Head of caudate nucleus (tissue), 42 donors: ENCODE data around the gene NECTIN2.
A peak's percentile ranks its signal among the peaks of the same experiment; 100 is the strongest.
"Not testable (repeated sequence)": the region's sequence is repeated elsewhere in the genome, so short reads cannot be mapped to it uniquely, and the experiment has no call there.

Source experiments
- DNase-seq, 42 donors: peaks; one replicate each; pipeline versions ENCODE4 v3.0.0 to v3.0.0-alpha.2; 2020 to 2021; ENCODE audit warnings: mixed read lengths in 7 of 42
- intact Hi-C: fragments of 100-400 bp; cut with DNase I; formaldehyde crosslinking; loops from one replicate; pipeline ENCODE4 v1.15.0; 2022

Gene NECTIN2

DNA sequence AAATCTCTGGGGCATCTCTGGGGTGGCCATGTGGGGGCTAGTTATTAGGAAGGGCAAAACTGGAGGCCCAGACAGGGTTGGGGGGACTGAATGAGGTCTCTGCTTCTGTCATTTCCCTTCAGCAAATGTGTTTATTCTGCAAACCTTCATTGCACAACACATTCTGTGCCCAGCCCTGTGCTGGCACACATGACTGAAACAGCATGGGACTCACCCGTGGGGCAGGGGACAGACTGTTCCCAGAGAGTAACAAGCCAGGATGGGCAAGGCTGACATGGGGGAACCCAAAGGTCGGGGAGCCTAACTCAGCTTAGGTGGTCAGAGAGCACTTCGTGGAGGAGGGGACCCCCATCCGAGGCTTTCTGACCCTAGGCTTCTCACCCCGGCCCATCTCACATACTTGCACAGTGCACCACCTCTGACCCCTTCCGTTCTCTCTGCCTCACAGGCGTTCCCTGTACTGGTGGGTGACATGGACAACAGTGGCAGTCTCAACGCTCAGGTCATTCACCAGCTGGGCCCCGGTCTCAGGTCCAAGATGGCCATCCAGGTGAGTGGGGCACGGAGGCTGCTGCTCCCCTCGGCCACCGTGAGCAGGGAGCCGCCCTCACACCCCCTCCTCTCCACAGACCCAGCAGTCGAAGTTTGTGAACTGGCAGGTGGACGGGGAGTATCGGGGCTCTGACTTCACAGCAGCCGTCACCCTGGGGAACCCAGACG is 47.4 kb downstream of the NECTIN2 start:
- intact Hi-C loops = loop anchor here (5.0 kb wide), 1 partner anchor 284 kb away; the partner anchor contains the start of genes BLOC1S3 and TRAPPC6A
- no peak for DNase-seq

DNA sequence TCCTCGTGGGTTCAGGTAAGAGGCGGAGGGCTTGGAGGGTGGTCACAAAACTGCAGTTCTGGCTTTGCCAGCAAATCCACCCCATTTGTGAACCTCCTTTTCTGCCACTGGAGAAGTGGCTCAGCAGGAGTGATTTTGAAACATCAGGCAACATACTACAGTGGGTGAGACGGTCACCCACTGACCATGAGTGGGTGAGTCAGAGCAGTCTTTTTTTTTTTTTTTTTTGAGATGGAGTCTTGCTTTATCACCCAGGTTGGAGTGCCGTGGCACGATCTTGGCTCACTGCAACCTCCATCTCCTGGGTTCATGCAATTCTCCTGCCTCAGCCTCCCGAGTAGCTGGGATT is 47.9 kb downstream of the NECTIN2 start:
- DNase-seq = no peak
- intact Hi-C loops = loop anchor here (5.0 kb wide), 1 partner anchor 283 kb away; the partner anchor contains the start of genes BLOC1S3 and TRAPPC6A

DNA sequence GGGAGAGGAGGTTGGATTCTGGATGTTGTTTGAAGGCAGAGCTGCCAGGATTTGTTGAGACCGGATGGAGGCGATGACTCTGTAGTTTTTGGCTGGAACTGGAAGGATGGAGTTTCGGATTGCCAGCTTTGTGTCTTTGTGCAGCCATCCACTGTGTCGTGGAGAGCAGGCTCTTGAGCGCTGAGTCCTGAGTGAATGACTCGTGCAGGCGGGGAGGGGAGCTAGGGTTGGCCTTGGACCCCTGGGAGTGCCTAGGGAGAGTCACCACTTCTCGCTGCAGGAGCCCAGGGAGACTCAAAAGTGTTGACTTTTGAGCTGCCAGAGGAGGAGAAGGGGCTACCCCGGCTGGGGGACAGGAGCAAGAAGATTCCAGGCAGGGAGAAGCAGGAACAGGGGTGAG is 48.8 kb downstream of the NECTIN2 start:
- intact Hi-C loops = loop anchor here (5.0 kb wide), 1 partner anchor 282 kb away; the partner anchor contains the start of genes BLOC1S3 and TRAPPC6A

DNA sequence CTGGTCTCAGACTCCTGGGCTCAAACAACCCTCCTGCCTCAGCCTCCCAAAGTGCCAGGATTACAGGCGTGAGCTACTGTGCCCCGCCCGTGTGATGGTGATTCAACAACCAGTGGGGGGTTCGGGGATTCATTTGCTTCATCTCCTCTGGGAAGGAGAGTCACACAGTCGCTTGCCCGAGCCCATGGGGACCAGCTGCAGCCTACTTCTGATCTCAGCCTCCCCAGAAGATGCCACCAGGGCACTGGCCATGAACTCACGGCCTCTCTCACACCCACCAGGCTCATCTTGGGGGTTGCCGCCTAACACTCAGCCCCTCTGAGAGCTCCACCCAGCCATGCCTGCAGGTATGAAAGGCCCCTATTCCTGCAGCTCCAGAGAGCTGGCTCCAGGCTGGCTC is 51.7 kb downstream of the NECTIN2 start:
- intact Hi-C loops = no loop called here
- no peak for DNase-seq

More for the DNA sequence above, 48.8 kb downstream of the NECTIN2 start:
- no peak for DNase-seq

DNA sequence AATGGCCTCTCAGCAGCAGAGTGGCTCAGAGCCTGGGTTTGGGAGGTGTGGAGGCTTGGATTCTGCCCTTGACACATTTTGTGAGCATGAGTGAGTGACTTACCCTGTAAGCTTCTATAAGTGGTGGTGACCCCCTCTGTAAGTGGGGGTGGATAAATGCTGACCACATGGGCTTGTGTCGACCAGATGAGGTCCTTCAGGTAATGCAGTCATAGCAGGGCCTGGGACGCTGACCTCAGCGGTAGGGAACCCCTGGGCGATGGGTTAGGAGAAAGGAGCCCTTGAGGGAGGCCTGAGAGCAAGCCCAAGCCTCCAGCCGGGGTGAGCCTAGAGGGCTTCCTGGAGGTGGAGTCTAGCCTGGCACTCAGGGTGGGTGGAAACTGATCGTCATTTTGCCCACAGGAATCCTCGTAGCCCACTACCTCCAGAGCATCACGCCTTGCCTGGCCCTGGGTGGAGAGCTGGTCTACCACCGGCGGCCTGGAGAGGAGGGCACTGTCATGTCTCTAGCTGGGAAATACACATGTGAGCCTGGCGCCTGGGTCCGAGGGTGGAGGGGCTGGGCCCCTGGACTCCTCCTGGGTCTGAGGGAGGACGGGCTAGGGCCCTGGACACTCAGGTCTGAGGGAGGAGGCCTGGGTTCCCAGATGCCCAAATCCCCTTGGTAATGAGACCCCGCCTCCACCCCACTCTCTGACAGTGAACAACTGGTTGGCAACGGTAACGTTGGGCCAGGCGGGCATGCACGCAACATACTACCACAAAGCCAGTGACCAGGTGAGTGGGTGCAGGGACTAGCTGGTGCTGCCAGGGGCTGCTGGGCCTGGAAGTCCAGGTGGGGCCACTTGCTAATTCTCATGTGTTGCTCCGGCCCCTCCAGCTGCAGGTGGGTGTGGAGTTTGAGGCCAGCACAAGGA is 54.5 kb downstream of the NECTIN2 start:
- intact Hi-C loops = loop anchor here (5.0 to 10.0 kb wide), 2 partner anchors 52 to 154 kb away; no protein-coding TSS in a partner anchor
- DNase-seq = no peak

DNA sequence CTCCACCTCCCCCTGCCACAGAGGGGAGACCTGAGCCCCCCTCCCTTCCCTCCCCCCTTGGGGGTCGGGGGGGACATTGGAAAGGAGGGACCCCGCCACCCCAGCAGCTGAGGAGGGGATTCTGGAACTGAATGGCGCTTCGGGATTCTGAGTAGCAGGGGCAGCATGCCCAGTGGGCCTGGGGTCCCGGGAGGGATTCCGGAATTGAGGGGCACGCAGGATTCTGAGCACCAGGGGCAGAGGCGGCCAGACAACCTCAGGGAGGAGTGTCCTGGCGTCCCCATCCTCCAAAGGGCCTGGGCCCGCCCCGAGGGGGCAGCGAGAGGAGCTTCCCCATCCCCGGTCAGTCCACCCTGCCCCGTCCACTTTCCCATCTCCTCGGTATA is 57.1 kb downstream of the NECTIN2 start:
- no peak for DNase-seq
- intact Hi-C loops = loop anchor here (5.0 to 10.0 kb wide), 2 partner anchors 49 to 152 kb away; no protein-coding TSS in a partner anchor

DNA sequence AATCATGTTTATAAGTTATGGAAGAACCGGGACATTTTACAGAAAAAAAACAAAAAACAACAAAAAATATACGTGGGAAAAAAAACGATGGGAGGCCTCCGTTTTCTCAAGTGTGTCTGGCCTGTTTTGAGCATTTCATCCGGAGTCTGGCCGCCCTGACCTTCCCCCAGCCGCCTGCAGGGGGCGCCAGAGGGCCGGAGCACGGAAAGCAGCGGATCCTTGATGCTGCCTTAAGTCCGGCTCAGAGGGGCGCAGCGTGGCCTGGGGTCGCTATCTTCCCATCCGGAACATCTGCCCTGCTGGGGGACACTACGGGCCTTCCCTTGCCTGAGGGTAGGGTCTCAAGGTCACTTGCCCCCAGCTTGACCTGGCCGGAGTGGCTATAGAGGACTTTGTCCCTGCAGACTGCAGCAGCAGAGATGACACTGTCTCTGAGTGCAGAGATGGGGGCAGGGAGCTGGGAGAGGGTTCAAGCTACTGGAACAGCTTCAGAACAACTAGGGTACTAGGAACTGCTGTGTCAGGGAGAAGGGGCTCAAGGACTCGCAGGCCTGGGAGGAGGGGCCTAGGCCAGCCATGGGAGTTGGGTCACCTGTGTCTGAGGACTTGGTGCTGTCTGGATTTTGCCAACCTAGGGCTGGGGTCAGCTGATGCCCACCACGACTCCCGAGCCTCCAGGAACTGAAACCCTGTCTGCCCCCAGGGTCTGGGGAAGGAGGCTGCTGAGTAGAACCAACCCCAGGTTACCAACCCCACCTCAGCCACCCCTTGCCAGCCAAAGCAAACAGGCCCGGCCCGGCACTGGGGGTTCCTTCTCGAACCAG is 57.7 kb downstream of the NECTIN2 start:
- intact Hi-C loops = loop anchor here (5.0 to 10.0 kb wide), 2 partner anchors 48 to 151 kb away; no protein-coding TSS in a partner anchor
- DNase-seq = peak; percentile 51 to 94 (median 84)

DNA sequence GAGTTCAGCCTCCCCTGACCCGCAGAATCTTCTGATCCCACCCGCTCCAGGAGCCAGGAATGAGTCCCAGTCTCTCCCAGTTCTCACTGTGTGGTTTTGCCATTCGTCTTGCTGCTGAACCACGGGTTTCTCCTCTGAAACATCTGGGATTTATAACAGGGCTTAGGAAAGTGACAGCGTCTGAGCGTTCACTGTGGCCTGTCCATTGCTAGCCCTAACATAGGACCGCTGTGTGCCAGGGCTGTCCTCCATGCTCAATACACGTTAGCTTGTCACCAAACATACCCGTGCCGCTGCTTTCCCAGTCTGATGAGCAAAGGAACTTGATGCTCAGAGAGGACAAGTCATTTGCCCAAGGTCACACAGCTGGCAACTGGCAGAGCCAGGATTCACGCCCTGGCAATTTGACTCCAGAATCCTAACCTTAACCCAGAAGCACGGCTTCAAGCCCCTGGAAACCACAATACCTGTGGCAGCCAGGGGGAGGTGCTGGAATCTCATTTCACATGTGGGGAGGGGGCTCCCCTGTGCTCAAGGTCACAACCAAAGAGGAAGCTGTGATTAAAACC is 58.4 kb downstream of the NECTIN2 start:
- intact Hi-C loops = loop anchor here (5.0 to 10.0 kb wide), 2 partner anchors 48 to 150 kb away; no protein-coding TSS in a partner anchor
- no peak for DNase-seq

DNA sequence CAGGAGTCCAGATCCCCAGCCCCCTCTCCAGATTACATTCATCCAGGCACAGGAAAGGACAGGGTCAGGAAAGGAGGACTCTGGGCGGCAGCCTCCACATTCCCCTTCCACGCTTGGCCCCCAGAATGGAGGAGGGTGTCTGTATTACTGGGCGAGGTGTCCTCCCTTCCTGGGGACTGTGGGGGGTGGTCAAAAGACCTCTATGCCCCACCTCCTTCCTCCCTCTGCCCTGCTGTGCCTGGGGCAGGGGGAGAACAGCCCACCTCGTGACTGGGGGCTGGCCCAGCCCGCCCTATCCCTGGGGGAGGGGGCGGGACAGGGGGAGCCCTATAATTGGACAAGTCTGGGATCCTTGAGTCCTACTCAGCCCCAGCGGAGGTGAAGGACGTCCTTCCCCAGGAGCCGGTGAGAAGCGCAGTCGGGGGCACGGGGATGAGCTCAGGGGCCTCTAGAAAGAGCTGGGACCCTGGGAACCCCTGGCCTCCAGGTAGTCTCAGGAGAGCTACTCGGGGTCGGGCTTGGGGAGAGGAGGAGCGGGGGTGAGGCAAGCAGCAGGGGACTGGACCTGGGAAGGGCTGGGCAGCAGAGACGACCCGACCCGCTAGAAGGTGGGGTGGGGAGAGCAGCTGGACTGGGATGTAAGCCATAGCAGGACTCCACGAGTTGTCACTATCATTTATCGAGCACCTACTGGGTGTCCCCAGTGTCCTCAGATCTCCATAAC is 59.5 kb downstream of the NECTIN2 start, which contains the start of gene APOE:
APOE (plus strand) TSS at position 360 of the 724 bp plus-strand sequence. CDS start 829 bp downstream, outside the sequence.
- DNase-seq = peak; percentile 22 to 85 (median 59)

DNA sequence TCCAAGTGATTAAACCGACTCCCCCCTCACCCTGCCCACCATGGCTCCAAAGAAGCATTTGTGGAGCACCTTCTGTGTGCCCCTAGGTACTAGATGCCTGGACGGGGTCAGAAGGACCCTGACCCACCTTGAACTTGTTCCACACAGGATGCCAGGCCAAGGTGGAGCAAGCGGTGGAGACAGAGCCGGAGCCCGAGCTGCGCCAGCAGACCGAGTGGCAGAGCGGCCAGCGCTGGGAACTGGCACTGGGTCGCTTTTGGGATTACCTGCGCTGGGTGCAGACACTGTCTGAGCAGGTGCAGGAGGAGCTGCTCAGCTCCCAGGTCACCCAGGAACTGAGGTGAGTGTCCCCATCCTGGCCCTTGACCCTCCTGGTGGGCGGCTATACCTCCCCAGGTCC is 61.5 kb downstream of the NECTIN2 start:
- intact Hi-C loops = loop anchor here (10.0 kb wide), 1 partner anchor 147 kb away; no protein-coding TSS in a partner anchor
- DNase-seq = no peak

More for the DNA sequence above, 59.5 kb downstream of the NECTIN2 start, which contains the start of gene APOE:
- intact Hi-C loops = loop anchor here (10.0 kb wide), 1 partner anchor 149 kb away; no protein-coding TSS in a partner anchor

DNA sequence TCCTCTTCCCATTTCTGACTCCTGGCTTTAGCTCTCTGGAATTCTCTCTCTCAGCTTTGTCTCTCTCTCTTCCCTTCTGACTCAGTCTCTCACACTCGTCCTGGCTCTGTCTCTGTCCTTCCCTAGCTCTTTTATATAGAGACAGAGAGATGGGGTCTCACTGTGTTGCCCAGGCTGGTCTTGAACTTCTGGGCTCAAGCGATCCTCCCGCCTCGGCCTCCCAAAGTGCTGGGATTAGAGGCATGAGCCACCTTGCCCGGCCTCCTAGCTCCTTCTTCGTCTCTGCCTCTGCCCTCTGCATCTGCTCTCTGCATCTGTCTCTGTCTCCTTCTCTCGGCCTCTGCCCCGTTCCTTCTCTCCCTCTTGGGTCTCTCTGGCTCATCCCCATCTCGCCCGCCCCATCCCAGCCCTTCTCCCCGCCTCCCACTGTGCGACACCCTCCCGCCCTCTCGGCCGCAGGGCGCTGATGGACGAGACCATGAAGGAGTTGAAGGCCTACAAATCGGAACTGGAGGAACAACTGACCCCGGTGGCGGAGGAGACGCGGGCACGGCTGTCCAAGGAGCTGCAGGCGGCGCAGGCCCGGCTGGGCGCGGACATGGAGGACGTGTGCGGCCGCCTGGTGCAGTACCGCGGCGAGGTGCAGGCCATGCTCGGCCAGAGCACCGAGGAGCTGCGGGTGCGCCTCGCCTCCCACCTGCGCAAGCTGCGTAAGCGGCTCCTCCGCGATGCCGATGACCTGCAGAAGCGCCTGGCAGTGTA is 62.2 kb downstream of the NECTIN2 start:
- intact Hi-C loops = loop anchor here (10.0 kb wide), 1 partner anchor 147 kb away; no protein-coding TSS in a partner anchor

DNA sequence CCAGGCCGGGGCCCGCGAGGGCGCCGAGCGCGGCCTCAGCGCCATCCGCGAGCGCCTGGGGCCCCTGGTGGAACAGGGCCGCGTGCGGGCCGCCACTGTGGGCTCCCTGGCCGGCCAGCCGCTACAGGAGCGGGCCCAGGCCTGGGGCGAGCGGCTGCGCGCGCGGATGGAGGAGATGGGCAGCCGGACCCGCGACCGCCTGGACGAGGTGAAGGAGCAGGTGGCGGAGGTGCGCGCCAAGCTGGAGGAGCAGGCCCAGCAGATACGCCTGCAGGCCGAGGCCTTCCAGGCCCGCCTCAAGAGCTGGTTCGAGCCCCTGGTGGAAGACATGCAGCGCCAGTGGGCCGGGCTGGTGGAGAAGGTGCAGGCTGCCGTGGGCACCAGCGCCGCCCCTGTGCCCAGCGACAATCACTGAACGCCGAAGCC is 62.8 kb downstream of the NECTIN2 start:
- intact Hi-C loops = loop anchor here (10.0 kb wide), 1 partner anchor 146 kb away; no protein-coding TSS in a partner anchor
- no peak for DNase-seq

More for the DNA sequence above, 62.2 kb downstream of the NECTIN2 start:
- DNase-seq = no peak

DNA sequence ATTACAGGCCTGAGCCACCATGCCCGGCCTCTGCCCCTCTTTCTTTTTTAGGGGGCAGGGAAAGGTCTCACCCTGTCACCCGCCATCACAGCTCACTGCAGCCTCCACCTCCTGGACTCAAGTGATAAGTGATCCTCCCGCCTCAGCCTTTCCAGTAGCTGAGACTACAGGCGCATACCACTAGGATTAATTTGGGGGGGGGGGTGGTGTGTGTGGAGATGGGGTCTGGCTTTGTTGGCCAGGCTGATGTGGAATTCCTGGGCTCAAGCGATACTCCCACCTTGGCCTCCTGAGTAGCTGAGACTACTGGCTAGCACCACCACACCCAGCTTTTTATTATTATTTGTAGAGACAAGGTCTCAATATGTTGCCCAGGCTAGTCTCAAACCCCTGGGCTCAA is 63.7 kb downstream of the NECTIN2 start:
- DNase-seq = no peak

DNA sequence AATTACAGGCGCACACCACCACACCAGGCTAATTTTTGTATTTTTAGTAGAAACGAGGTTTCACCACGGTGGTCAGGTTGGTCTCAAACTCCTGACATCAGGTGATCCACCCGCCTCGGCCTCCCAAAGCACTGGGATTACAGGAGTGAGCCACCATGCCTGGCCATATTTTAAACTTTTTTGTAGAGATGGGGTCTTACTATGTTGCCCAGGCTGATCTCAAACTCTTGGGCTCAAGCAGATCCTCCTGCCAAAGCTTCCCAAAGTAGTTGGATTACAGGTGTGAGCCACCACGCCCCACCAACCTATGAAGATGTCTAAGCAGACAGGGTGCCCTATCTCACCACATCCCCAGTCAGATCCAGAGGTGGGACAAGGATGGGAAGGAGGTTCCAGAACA is 65.8 kb downstream of the NECTIN2 start:
- DNase-seq, intact Hi-C loops: not testable (repeated sequence)

More for the DNA sequence above, 63.7 kb downstream of the NECTIN2 start:
- intact Hi-C loops = loop anchor here (10.0 kb wide), 1 partner anchor 145 kb away; no protein-coding TSS in a partner anchor

DNA sequence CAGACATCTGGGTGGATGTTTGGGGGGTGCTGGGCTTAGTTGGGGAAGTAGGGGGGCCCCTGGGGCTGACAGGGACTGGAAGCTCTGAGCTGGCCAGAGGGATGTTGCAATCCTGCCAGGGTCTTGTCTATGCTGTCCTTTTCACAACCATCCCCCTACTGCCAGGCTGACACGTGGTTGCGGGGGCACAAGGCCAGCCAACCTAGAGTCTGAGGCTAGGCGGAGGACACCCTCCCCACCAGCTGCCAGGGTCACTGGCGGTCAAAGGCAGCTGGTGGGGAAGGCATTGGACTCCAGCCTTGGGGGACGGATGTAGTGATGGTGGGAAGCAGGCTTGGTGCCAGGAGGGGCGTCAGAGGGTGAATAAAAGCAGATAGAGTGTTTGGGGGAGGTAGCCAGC is 66.8 kb downstream of the NECTIN2 start:
- intact Hi-C loops = no loop called here
- peak; percentile 78 to 96 (median 90) for DNase-seq
